PC-3 (cell line): ENCODE results near the gene HTR3B. TPM values are rescaled to one million over a fixed set of nuclear protein-coding genes. Genes with fewer than 3 reads are reported as not detected.
A peak's percentile ranks its signal among the peaks of the same experiment; 100 is the strongest.

Experiments used
- ATAC-seq: fragments of 200-7000 bp; cut with Tn5 transposase; 2 replicates; pipeline ENCODE4 v1.9.1; 2020; ENCODE audit warnings: mild to moderate bottlenecking, moderate library complexity
- BruUV-seq: library from RNA; stranded (reverse); fragments of 400-500 nt; replicated peaks from 2 replicates; lab custom pipeline; 2021; lab: Mats Ljungman, UMichigan
- CTCF ChIA-PET: fragments of 300-600 bp; sonication (Branson Sonifier 250); formaldehyde crosslinking; loops from one replicate; lab custom pipeline; 2022; ENCODE audit warnings: antibody characterized with exemption; lab: Charles Lee
- POLR2A ChIA-PET: fragments of 300-600 bp; sonication (Branson Sonifier 250); formaldehyde crosslinking; loops from one replicate; lab custom pipeline; 2022; ENCODE audit warnings: antibody characterized with exemption; ENCODE audit not compliant: unreplicated experiment; lab: Charles Lee
- DNase-seq: peaks from one replicate; pipeline ENCODE4 v3.0.0-alpha.2; 2015
- H2AFZ ChIP-seq: fragments of 300-600 bp; sonication (generic); 2 replicates; pipeline ENCODE4 v1.6.0; 2016; ENCODE audit warnings: antibody characterized with exemption, low read length
- H3F3A ChIP-seq: fragments of 300-600 bp; sonication (generic); one replicate; pipeline ENCODE4 v1.6.0; 2017; ENCODE audit warnings: antibody characterized with exemption, low read length, control low read depth, mild to moderate bottlenecking; ENCODE audit not compliant: unreplicated experiment
- H3K27ac ChIP-seq: fragments of 300-600 bp; sonication (generic); 2 replicates; pipeline ENCODE4 v1.5.1; 2016; ENCODE audit warnings: mild to moderate bottlenecking, low read length
- H3K27me3 ChIP-seq: fragments of 300-600 bp; sonication (generic); 2 replicates; pipeline ENCODE4 v1.6.1; 2016; ENCODE audit warnings: low read length, mixed read lengths
- H3K36me3 ChIP-seq: fragments of 300-600 bp; sonication (generic); 2 replicates; pipeline ENCODE4 v1.6.1; 2016; ENCODE audit warnings: low read depth, mixed run types, low read length, mixed read lengths
- H3K4me1 ChIP-seq: fragments of 300-600 bp; sonication (generic); 2 replicates; pipeline ENCODE4 v1.5.1; 2016; ENCODE audit warnings: low read length; ENCODE audit not compliant: insufficient read depth
- H3K4me2 ChIP-seq: fragments of 300-600 bp; sonication (generic); 2 replicates; pipeline ENCODE4 v1.6.0; 2016; ENCODE audit warnings: low read length
- H3K4me3 ChIP-seq: fragments of 300-600 bp; sonication (generic); 2 replicates; pipeline ENCODE4 v1.5.1; 2016; ENCODE audit warnings: mild to moderate bottlenecking, low read length, mixed read lengths
- H3K79me2 ChIP-seq: fragments of 300-600 bp; sonication (generic); 2 replicates; pipeline ENCODE4 v1.6.1; 2017; ENCODE audit warnings: low read length, mixed read lengths
- H3K9ac ChIP-seq: fragments of 300-600 bp; sonication (generic); 2 replicates; pipeline ENCODE4 v1.6.0; 2016; ENCODE audit warnings: mild to moderate bottlenecking, low read length
- H3K9me2 ChIP-seq: fragments of 300-600 bp; sonication (generic); replicated peaks from 2 replicates; pipeline ENCODE4 v1.6.1; 2016; ENCODE audit warnings: mixed run types, low read length, mixed read lengths
- H3K9me3 ChIP-seq: fragments of 300-600 bp; sonication (generic); 2 replicates; pipeline ENCODE4 v1.6.1; 2016; ENCODE audit warnings: low read length, mixed read lengths
- H4K20me1 ChIP-seq: fragments of 300-600 bp; sonication (generic); 2 replicates; pipeline ENCODE4 v1.6.1; 2016; ENCODE audit warnings: low read length, mixed read lengths
- CTCF ChIP-seq: fragments of 300-600 bp; sonication (generic); conservative IDR thresholded peaks from 2 replicates; pipeline ENCODE4 v1.5.1; 2017; ENCODE audit warnings: antibody characterized with exemption, low read depth, mild to moderate bottlenecking, low read length
- EZH2 ChIP-seq: fragments of 300-600 bp; sonication (generic); IDR thresholded peaks from one replicate; pipeline ENCODE4 v1.6.1; 2017; ENCODE audit warnings: antibody characterized with exemption, mild to moderate bottlenecking, low read length; ENCODE audit not compliant: unreplicated experiment
- EZH2phosphoT487 ChIP-seq: fragments of 300-600 bp; sonication (generic); IDR thresholded peaks from 2 replicates; pipeline ENCODE4 v1.6.1; 2018; ENCODE audit warnings: mild to moderate bottlenecking, antibody characterized with exemption, low read length, borderline replicate concordance
- intact Hi-C: fragments of 100-400 bp; cut with micrococcal nuclease; formaldehyde crosslinking; loops from 2 replicates; pipeline ENCODE4 v1.9.0; 2023
- total RNA-seq: library from RNA; depleted of rRNA; stranded (reverse); fragments of >200 nt; gene quantifications from 2 replicates; pipeline ENCODE4 v1.2.3, GENCODE V29; 2014

HTR3B gene
- total RNA-seq, 1 experiment from 2014 or later = not detected

GRCh38 chr11:113881856-113882255, 22.7 kb upstream of the HTR3B start:
- Histone ChIP-seq H3K9me2 (no peaks in the 10 kb centered on the region), H3K36me3 (no peaks in the 10 kb centered on the region), H3K4me3 (no peak overlapping the region), H3K9ac (no peak overlapping the region), H3K27me3 (no peaks in the 10 kb centered on the region), H4K20me1 (no peaks in the 10 kb centered on the region), H3K79me2 (no peaks in the 10 kb centered on the region), H3K27ac (no peak overlapping the region), H2AFZ (no peak overlapping the region), H3K9me3 (no peaks in the 10 kb centered on the region), H3K4me2 (no peak overlapping the region), H3F3A (no peaks in the 10 kb centered on the region), H3K4me1 (peaks cover 5% of the 10 kb centered on the region; the same call in 1 of the 2 replicates)
- TF ChIP-seq EZH2phosphoT487 (no peak), EZH2 (no peak), CTCF (no peak)
- ChIA-PET CTCF (no interaction called here), POLR2A (no interaction called here)
- BruUV-seq = no TSS peak
- intact Hi-C loops = no loop called here
- ATAC-seq (no peak), DNase-seq (peak; percentile 75)

- TF ChIP-seq EZH2 (no peak), CTCF (no peak), EZH2phosphoT487 (no peak)
- Histone ChIP-seq H3K4me3 (no peak overlapping the region), H3K4me1 (peaks cover 5% of the 10 kb centered on the region; the same call in 1 of the 2 replicates), H3K27me3 (no peaks in the 10 kb centered on the region), H3K9me2 (no peaks in the 10 kb centered on the region), H3K4me2 (no peak overlapping the region), H4K20me1 (no peaks in the 10 kb centered on the region), H3K79me2 (no peaks in the 10 kb centered on the region), H3K9ac (no peak overlapping the region), H3K36me3 (no peaks in the 10 kb centered on the region), H3K27ac (no peak overlapping the region), H3F3A (no peaks in the 10 kb centered on the region), H2AFZ (no peak overlapping the region), H3K9me3 (no peaks in the 10 kb centered on the region)
- POLR2A ChIA-PET = no interaction called here
- DNase-seq (no peak), ATAC-seq (no peak)
- intact Hi-C loops = no loop called here
- CTCF ChIA-PET = no interaction called here
- no TSS peak for BruUV-seq
Observed at GRCh38 chr11:113884361-113884836, 20.2 kb upstream of the HTR3B start.

GRCh38 chr11:113885897-113886296, 18.7 kb upstream of the HTR3B start:
- Histone ChIP-seq H3K36me3 (no peaks in the 10 kb centered on the region), H3K9me3 (no peaks in the 10 kb centered on the region), H3K79me2 (no peaks in the 10 kb centered on the region), H3K4me1 (peaks cover 5% of the 10 kb centered on the region; the same call in 1 of the 2 replicates), H3K9me2 (no peaks in the 10 kb centered on the region), H3K27me3 (no peaks in the 10 kb centered on the region), H3K27ac (no peak overlapping the region), H4K20me1 (no peaks in the 10 kb centered on the region), H3K4me2 (no peak overlapping the region), H3K9ac (no peak overlapping the region), H2AFZ (no peak overlapping the region), H3F3A (no peaks in the 10 kb centered on the region), H3K4me3 (no peak overlapping the region)
- CTCF ChIA-PET = no interaction called here
- TF ChIP-seq CTCF = no peak
- TF ChIP-seq EZH2phosphoT487 = no peak
- ATAC-seq (no peak), DNase-seq (peak; percentile 58)
- POLR2A ChIA-PET = no interaction called here
- BruUV-seq = no TSS peak
- intact Hi-C loops = no loop called here
